Measurements from ENCODE around the gene ZNF385B.

ZNF385B gene

DNA sequence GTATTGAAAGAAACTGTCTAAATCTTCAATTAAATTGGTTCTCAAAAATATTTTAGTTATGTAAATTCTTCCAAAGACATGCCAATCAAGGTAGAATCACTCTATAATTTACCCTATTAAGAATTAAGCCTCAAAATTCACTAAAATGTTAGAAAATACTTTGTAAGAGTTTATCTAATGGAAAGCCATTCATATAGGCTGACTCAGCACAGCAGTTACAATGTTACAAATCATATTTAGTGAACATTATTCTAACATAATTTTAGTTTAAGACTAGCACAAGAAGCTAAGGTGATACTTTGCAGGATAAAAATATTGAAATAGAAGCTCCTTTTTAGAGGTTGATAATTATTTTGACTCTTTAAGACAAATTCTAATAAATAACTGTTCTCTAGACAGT, 137.0 kb downstream of the ZNF385B start:
- Histone ChIP-seq H3K79me2 (no peaks in the 10 kb centered on the region), H3K36me3 (ENCODE audit: control insufficient read depth, insufficient read depth, low read length) (no peaks in the 10 kb centered on the region), H2AFZ (no peak overlapping the region), H3K9me3 (ENCODE audit: control insufficient read depth, low read length) (no peaks in the 10 kb centered on the region), H3K27me3 (ENCODE audit: control insufficient read depth, insufficient read depth, low read length) (no peaks in the 10 kb centered on the region), H3K4me2 (ENCODE audit: low read length) (no peak overlapping the region), H3K27ac (no peak overlapping the region), H3K4me1 (no peaks in the 10 kb centered on the region), H3K9ac (no peak overlapping the region), H3K4me3 (ENCODE audit: low read depth, low read length) (no peak overlapping the region)
- TF ChIP-seq, protein P1, sequence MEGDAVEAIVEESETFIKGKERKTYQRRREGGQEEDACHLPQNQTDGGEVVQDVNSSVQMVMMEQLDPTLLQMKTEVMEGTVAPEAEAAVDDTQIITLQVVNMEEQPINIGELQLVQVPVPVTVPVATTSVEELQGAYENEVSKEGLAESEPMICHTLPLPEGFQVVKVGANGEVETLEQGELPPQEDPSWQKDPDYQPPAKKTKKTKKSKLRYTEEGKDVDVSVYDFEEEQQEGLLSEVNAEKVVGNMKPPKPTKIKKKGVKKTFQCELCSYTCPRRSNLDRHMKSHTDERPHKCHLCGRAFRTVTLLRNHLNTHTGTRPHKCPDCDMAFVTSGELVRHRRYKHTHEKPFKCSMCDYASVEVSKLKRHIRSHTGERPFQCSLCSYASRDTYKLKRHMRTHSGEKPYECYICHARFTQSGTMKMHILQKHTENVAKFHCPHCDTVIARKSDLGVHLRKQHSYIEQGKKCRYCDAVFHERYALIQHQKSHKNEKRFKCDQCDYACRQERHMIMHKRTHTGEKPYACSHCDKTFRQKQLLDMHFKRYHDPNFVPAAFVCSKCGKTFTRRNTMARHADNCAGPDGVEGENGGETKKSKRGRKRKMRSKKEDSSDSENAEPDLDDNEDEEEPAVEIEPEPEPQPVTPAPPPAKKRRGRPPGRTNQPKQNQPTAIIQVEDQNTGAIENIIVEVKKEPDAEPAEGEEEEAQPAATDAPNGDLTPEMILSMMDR (IDR thresholded peaks at IDR 0.05) = no peak

DNA sequence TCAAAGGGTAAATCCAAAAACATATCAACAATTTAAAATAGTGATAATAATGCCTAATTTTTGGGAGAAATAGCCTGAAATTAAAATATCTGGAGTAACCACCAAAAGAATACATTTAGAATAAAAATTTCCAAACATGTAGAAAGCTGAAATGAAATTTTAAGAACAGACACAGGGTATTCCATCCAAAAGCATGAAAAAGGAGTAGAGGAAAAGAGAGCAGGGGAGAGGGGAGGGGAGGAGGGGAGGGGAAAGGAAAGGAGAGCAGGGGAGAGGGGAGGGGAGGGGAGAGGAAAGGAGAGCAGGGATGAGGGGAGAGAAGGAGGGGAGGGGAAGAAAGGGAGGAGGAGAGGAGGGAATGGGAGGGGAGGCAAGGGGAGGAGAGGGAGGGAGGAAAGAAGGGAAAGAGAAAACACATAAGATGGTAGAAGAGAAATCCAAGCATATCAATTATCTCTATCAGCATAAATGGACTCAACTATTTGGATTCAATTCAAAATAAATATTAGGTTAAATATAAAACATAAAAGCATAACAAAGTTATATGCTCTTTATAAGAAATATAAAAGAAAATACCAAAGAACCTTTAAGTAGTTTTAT, 141.1 kb downstream of the ZNF385B start:
- H3K4me1 ChIP-seq = no peaks in the 10 kb centered on the region
- no peak overlapping the region for H3K27ac ChIP-seq
- no peak overlapping the region for H3K4me3 ChIP-seq (ENCODE audit: low read depth, low read length)
- no peaks in the 10 kb centered on the region for H3K9me3 ChIP-seq (ENCODE audit: control insufficient read depth, low read length)
- H2AFZ ChIP-seq = no peak overlapping the region
- H3K4me2 ChIP-seq (ENCODE audit: low read length) = no peak overlapping the region
- TF ChIP-seq, protein P1 (IDR thresholded peaks at IDR 0.05) = no peak
- no peaks in the 10 kb centered on the region for H3K79me2 ChIP-seq
- H3K36me3 ChIP-seq (ENCODE audit: control insufficient read depth, insufficient read depth, low read length) = no peaks in the 10 kb centered on the region
- H3K9ac ChIP-seq = no peak overlapping the region
- H3K27me3 ChIP-seq (ENCODE audit: control insufficient read depth, insufficient read depth, low read length) = no peaks in the 10 kb centered on the region

DNA sequence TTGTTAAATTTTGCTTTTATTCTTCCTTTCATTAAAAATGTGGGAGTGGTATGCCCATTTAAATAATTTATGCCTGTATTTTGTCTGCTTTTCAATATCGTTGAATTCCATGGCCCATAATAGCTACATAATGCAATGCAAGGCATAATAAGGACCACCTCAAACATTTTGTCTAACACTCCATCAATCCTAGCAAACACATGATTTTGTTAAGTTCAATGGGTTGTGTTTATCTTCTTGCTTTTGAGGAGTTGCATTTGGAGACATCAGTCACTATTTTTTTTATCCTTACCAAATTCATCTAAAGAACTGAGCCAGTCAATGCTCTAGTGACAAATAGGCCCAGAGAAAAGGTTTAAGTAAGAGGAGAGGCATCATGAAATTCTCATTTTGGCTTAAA, 145.5 kb downstream of the ZNF385B start:
- Histone ChIP-seq H3K4me2 (ENCODE audit: low read length) (no peak overlapping the region), H3K27ac (no peak overlapping the region), H3K9ac (no peak overlapping the region)

DNA sequence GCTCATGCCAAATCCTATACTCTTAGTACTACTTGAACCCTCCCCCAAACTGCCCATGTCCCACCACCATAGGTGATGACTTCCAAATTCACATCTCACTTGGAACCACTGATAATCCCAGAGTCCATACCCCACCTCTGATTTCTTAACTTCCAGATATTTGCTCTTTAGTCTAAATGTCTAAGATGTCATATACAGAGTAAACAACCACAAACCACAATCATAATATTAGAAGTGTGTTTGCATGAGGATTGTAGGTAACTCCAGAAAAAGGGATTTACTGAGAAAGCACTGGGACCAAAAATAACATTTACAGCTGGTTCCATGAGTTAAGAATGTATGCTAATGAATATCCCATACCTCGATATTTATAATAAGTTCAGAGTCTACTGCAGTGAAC, 146.2 kb downstream of the ZNF385B start:
- Histone ChIP-seq H3K9ac (no peak overlapping the region), H3K79me2 (no peaks in the 10 kb centered on the region), H3K4me1 (no peaks in the 10 kb centered on the region), H3K27ac (no peak overlapping the region), H3K27me3 (ENCODE audit: control insufficient read depth, insufficient read depth, low read length) (no peaks in the 10 kb centered on the region), H3K4me2 (ENCODE audit: low read length) (no peak overlapping the region), H2AFZ (no peak overlapping the region), H3K36me3 (ENCODE audit: control insufficient read depth, insufficient read depth, low read length) (no peaks in the 10 kb centered on the region), H3K9me3 (ENCODE audit: control insufficient read depth, low read length) (no peaks in the 10 kb centered on the region), H3K4me3 (ENCODE audit: low read depth, low read length) (no peak overlapping the region)
- TF ChIP-seq, protein P1 (IDR thresholded peaks at IDR 0.05) = no peak

More for the DNA sequence above, 145.5 kb downstream of the ZNF385B start:
- Histone ChIP-seq H3K4me1 (no peaks in the 10 kb centered on the region), H3K27me3 (ENCODE audit: control insufficient read depth, insufficient read depth, low read length) (no peaks in the 10 kb centered on the region), H3K79me2 (no peaks in the 10 kb centered on the region), H3K9me3 (ENCODE audit: control insufficient read depth, low read length) (no peaks in the 10 kb centered on the region), H2AFZ (no peak overlapping the region), H3K4me3 (ENCODE audit: low read depth, low read length) (no peak overlapping the region), H3K36me3 (ENCODE audit: control insufficient read depth, insufficient read depth, low read length) (no peaks in the 10 kb centered on the region)
- TF ChIP-seq, protein P1 (IDR thresholded peaks at IDR 0.05) = no peak

DNA sequence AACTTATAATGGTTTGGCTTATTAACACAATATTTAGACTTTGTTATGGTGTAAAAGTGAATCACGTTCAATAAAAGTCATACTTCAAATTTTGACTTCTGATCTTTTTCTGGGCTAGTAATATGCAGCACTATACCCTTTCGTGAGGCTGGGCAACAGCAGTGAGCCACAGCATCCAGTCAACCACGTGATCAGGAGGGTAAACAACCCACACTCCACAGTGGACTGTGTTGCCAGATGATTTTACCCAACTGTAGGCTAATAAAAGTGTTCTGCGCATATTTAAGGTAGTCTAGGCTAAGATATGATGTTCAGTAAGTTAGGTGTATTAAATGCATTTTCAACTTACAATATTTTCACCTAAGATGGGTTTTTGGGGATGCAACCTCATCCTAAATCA, 148.6 kb downstream of the ZNF385B start:
- Histone ChIP-seq H3K27ac (no peak overlapping the region), H3K4me2 (ENCODE audit: low read length) (no peak overlapping the region), H3K4me1 (no peaks in the 10 kb centered on the region), H2AFZ (no peak overlapping the region), H3K4me3 (ENCODE audit: low read depth, low read length) (no peak overlapping the region), H3K9ac (no peak overlapping the region), H3K27me3 (ENCODE audit: control insufficient read depth, insufficient read depth, low read length) (no peaks in the 10 kb centered on the region), H3K79me2 (no peaks in the 10 kb centered on the region), H3K36me3 (ENCODE audit: control insufficient read depth, insufficient read depth, low read length) (no peaks in the 10 kb centered on the region), H3K9me3 (ENCODE audit: control insufficient read depth, low read length) (no peaks in the 10 kb centered on the region)
- TF ChIP-seq, protein P1 (IDR thresholded peaks at IDR 0.05) = no peak
